Neural cell (in vitro differentiated cells): ENCODE measurements around the gene DEF6. TPM values are rescaled to one million over a fixed set of nuclear protein-coding genes. Genes with fewer than 3 reads are reported as not detected.
A peak's percentile ranks its signal among the peaks of the same experiment; 100 is the strongest.

Experiments
- H2AFZ ChIP-seq: fragments of 200-600, 300-800 bp; sonication (generic), shearing (Covaris generic); 2 replicates; pipeline ENCODE4 v1.6.0; 2014; ENCODE audit warnings: low read depth, mild to moderate bottlenecking, antibody characterized with exemption, low read length, moderate library complexity
- H3F3A ChIP-seq: fragments of 200-600 bp; shearing (Covaris generic); 2 replicates; pipeline ENCODE4 v1.6.1; 2016; ENCODE audit warnings: mild to moderate bottlenecking, moderate library complexity, mixed read lengths, antibody characterized with exemption, low read length; ENCODE audit not compliant: insufficient read depth, poor library complexity, severe bottlenecking
- H3K27ac ChIP-seq: fragments of 200-600, 300-800 bp; sonication (generic), shearing (Covaris generic); 2 replicates; pipeline ENCODE4 v1.5.1; 2014; ENCODE audit warnings: mild to moderate bottlenecking, low read length, moderate library complexity
- H3K27me3 ChIP-seq: fragments of 300-800, 200-600 bp; sonication (generic), shearing (Covaris generic); 2 replicates; pipeline ENCODE4 v1.6.0; 2014; ENCODE audit warnings: mild to moderate bottlenecking, low read depth, low read length, moderate library complexity; ENCODE audit not compliant: insufficient read depth
- H3K36me3 ChIP-seq: fragments of 300-800, 200-600 bp; sonication (generic), shearing (Covaris generic); 2 replicates; pipeline ENCODE4 v1.5.1; 2014; ENCODE audit warnings: mild to moderate bottlenecking, antibody characterized with exemption, low read length, moderate library complexity; ENCODE audit not compliant: insufficient read depth
- H3K4me2 ChIP-seq: fragments of 300-800, 200-600 bp; sonication (generic), shearing (Covaris generic); 2 replicates; pipeline ENCODE4 v1.6.0; 2014; ENCODE audit warnings: mild to moderate bottlenecking, low read length
- H3K4me3 ChIP-seq: fragments of 300-800, 200-600 bp; sonication (generic), shearing (Covaris generic); 2 replicates; pipeline ENCODE4 v1.5.1; 2014; ENCODE audit warnings: mild to moderate bottlenecking, low read length, moderate library complexity
- H3K79me2 ChIP-seq: fragments of 200-600 bp; shearing (Covaris generic); replicated peaks from 2 replicates; pipeline ENCODE4 v1.6.0; 2014; ENCODE audit warnings: mild to moderate bottlenecking, low read length, moderate library complexity; ENCODE audit not compliant: insufficient read depth
- H3K9ac ChIP-seq: fragments of 300-800, 200-600 bp; sonication (generic), shearing (Covaris generic); 2 replicates; pipeline ENCODE4 v1.6.1; 2016; ENCODE audit warnings: mild to moderate bottlenecking, low read length, mixed read lengths
- H3K9me2 ChIP-seq: fragments of 200-600 bp; shearing (Covaris generic); 2 replicates; pipeline ENCODE4 v1.6.1; 2016; ENCODE audit warnings: mild to moderate bottlenecking, low read length, mixed read lengths; ENCODE audit not compliant: insufficient read depth
- H3K9me3 ChIP-seq: fragments of 200-600, 300-800 bp; sonication (generic), shearing (Covaris generic); 2 replicates; pipeline ENCODE4 v1.6.1; 2016; ENCODE audit warnings: mild to moderate bottlenecking, mixed run types, low read length, moderate library complexity, mixed read lengths
- H4K20me1 ChIP-seq: fragments of 200-600 bp; shearing (Covaris generic); 2 replicates; pipeline ENCODE4 v1.6.1; 2016; ENCODE audit warnings: mild to moderate bottlenecking, mixed run types; ENCODE audit not compliant: insufficient read depth
- CTCF ChIP-seq: fragments of 450-650 bp; IDR thresholded peaks from 2 replicates; pipeline ENCODE4 v1.5.1; 2014; ENCODE audit warnings: antibody characterized with exemption, mild to moderate bottlenecking, moderate library complexity; ENCODE audit not compliant: poor library complexity, severe bottlenecking
- EP300 ChIP-seq: fragments of 450-650 bp; conservative IDR thresholded peaks from 2 replicates; pipeline ENCODE4 v1.6.1; 2014; ENCODE audit warnings: antibody characterized with exemption, mild to moderate bottlenecking, moderate library complexity; ENCODE audit not compliant: poor library complexity, severe bottlenecking
- EZH2 ChIP-seq: fragments of 200-600, 300-800 bp; shearing (Covaris generic), sonication (generic); IDR thresholded peaks from 2 replicates; pipeline ENCODE4 v1.6.1; 2014; ENCODE audit warnings: antibody characterized with exemption, low read length, borderline replicate concordance, mild to moderate bottlenecking; ENCODE audit not compliant: insufficient read depth, poor library complexity, severe bottlenecking
- MXI1 ChIP-seq: fragments of 450-650 bp; conservative IDR thresholded peaks from 2 replicates; pipeline ENCODE4 v1.6.1; 2014; ENCODE audit warnings: antibody characterized with exemption, mild to moderate bottlenecking; ENCODE audit not compliant: poor library complexity, severe bottlenecking
- POLR2AphosphoS5 ChIP-seq: IDR thresholded peaks from 2 replicates; pipeline ENCODE4 v1.6.1; 2012
- RAD21 ChIP-seq: fragments of 450-650 bp; conservative IDR thresholded peaks from 2 replicates; pipeline ENCODE4 v1.6.1; 2014; ENCODE audit warnings: antibody characterized with exemption, mild to moderate bottlenecking, moderate library complexity
- SMC3 ChIP-seq: fragments of 450-650 bp; conservative IDR thresholded peaks from 2 replicates; pipeline ENCODE4 v1.6.1; 2014; ENCODE audit warnings: antibody characterized with exemption, mild to moderate bottlenecking, moderate library complexity; ENCODE audit not compliant: poor library complexity
- TAF1 ChIP-seq: IDR thresholded peaks from 2 replicates; pipeline ENCODE4 v1.6.1; 2012; ENCODE audit warnings: low read depth
- polyA plus RNA-seq: library from polyadenylated mRNA; depleted of rRNA; stranded (reverse); fragments of >200 nt; gene quantifications from 2 replicates; pipeline ENCODE4 v1.2.3, GENCODE V29; 2014
- TF ChIP-seq, protein P1 (sequence below): IDR thresholded peaks from 2 replicates; pipeline ENCODE4 v1.6.1; 2012; ENCODE audit warnings: borderline replicate concordance

Gene DEF6
- polyA plus RNA-seq, 1 donor from 2014 or later: 1.3 TPM

DNA sequence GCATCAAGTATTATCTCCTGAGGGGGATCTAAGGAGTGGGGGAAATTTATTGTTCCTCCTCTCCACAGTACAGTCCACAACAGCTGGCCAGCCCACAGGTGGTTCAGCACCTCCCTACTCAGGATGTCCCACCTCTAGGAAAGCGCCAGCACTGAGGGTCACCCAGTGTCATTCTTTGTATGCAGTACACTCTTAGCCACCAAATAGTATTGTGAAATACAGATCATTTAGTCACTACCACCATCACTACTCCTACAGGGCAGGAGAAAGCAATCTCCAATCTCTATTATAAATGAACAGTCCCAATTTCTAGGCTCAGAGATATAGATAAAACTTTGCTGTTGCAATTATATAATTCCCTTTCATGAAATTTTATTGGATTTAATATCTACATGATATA is 44.4 kb upstream of the DEF6 start:
- H3F3A ChIP-seq: no peaks in the 10 kb centered on the region
- no peaks in the 10 kb centered on the region for H3K36me3 ChIP-seq
- no peak overlapping the region for H3K4me3 ChIP-seq
- peaks cover 45% of the 10 kb centered on the region for H3K79me2 ChIP-seq
- H4K20me1 ChIP-seq: no peaks in the 10 kb centered on the region
- H3K9me2 ChIP-seq: no peaks in the 10 kb centered on the region
- H3K9ac ChIP-seq: no peak overlapping the region
- H3K27me3 ChIP-seq: no peaks in the 10 kb centered on the region
- no peak overlapping the region for H3K27ac ChIP-seq
- no peak overlapping the region for H3K4me2 ChIP-seq
- no peak overlapping the region for H2AFZ ChIP-seq
- no peak for TF ChIP-seq EZH2
- TF ChIP-seq EP300: no peak
- no peak for TF ChIP-seq SMC3
- no peak for TF ChIP-seq POLR2AphosphoS5
- no peak for TF ChIP-seq RAD21
- TF ChIP-seq MXI1: no peak
- H3K9me3 ChIP-seq: no peaks in the 10 kb centered on the region

DNA sequence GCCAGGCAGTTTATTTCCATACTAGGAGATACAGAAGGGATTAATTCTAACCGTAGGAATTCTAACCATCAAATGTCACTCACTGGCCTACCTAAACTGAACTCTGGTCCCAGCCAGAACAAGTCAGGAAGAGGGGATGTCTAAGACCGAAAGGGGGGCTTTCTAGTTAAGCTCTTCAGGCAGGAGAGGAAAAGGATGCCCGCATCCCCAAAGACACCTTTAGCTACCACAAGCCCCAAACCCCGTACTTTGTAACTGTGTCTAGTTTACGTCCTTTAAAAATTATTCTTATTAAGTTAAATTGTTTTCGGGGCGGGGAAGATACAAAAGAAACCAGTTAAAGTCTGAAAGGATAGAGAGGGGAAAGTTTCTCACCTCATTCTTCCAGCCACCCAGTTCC is 39.3 kb upstream of the DEF6 start:
- Histone ChIP-seq H3K79me2 (peaks cover 38% of the 10 kb centered on the region), H3K27ac (peak overlapping the region; percentile 95), H3K4me2 (peak overlapping the region; percentile 91), H4K20me1 (no peaks in the 10 kb centered on the region), H3K4me3 (peak overlapping the region; percentile 80), H2AFZ (peak overlapping the region; percentile 73), H3K9ac (peak overlapping the region; percentile 94), H3K27me3 (no peaks in the 10 kb centered on the region), H3F3A (no peaks in the 10 kb centered on the region), H3K36me3 (no peaks in the 10 kb centered on the region), H3K9me2 (no peaks in the 10 kb centered on the region), H3K9me3 (no peaks in the 10 kb centered on the region)
- TF ChIP-seq TAF1: no peak
- no peak for TF ChIP-seq RAD21
- TF ChIP-seq POLR2AphosphoS5: no peak
- no peak for TF ChIP-seq CTCF
- no peak for TF ChIP-seq EZH2

DNA sequence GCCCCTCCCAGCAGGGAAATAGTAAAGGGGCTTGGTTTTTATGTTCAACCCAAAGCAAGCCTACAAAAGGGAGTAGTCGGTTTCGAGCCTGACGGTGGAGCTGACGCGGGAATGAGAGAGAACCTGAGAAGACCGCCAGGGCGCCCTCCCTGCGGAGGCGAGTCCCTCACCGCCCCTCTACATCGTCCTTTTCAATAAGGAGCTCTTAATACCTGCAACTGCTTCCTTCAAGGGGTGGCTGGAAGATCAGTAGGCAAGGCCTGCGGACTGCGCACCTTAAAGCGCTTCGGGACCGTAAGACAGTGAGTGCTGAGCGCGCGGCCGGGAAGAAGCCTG is 38.8 kb upstream of the DEF6 start:
- H3K4me2 ChIP-seq: peak overlapping the region; percentile 91
- no peaks in the 10 kb centered on the region for H3F3A ChIP-seq
- H3K9ac ChIP-seq: peak overlapping the region; percentile 94
- H3K9me3 ChIP-seq: no peaks in the 10 kb centered on the region
- no peaks in the 10 kb centered on the region for H3K36me3 ChIP-seq
- H3K27me3 ChIP-seq: no peaks in the 10 kb centered on the region
- peak overlapping the region; percentile 95 for H3K27ac ChIP-seq
- TF ChIP-seq EZH2 (no peak), POLR2AphosphoS5 (no peak), EP300 (no peak), SMC3 (no peak), TAF1 (no peak)
- TF ChIP-seq, protein P1, sequence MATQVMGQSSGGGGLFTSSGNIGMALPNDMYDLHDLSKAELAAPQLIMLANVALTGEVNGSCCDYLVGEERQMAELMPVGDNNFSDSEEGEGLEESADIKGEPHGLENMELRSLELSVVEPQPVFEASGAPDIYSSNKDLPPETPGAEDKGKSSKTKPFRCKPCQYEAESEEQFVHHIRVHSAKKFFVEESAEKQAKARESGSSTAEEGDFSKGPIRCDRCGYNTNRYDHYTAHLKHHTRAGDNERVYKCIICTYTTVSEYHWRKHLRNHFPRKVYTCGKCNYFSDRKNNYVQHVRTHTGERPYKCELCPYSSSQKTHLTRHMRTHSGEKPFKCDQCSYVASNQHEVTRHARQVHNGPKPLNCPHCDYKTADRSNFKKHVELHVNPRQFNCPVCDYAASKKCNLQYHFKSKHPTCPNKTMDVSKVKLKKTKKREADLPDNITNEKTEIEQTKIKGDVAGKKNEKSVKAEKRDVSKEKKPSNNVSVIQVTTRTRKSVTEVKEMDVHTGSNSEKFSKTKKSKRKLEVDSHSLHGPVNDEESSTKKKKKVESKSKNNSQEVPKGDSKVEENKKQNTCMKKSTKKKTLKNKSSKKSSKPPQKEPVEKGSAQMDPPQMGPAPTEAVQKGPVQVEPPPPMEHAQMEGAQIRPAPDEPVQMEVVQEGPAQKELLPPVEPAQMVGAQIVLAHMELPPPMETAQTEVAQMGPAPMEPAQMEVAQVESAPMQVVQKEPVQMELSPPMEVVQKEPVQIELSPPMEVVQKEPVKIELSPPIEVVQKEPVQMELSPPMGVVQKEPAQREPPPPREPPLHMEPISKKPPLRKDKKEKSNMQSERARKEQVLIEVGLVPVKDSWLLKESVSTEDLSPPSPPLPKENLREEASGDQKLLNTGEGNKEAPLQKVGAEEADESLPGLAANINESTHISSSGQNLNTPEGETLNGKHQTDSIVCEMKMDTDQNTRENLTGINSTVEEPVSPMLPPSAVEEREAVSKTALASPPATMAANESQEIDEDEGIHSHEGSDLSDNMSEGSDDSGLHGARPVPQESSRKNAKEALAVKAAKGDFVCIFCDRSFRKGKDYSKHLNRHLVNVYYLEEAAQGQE: peak; percentile 62
- H2AFZ ChIP-seq: peak overlapping the region; percentile 73
- peak overlapping the region; percentile 80 for H3K4me3 ChIP-seq
- no peaks in the 10 kb centered on the region for H3K9me2 ChIP-seq
- H4K20me1 ChIP-seq: no peaks in the 10 kb centered on the region
- peaks cover 35% of the 10 kb centered on the region for H3K79me2 ChIP-seq
